ENCODE data around the gene TTF1.

TTF1 gene

GRCh38 chr9:132367613-132368313 is 38.9 kb downstream of the TTF1 start:
- DNase-seq (ENCODE audit: low read depth in 2 of 2), result no peak

- no peak for DNase-seq (ENCODE audit: low read depth in 2 of 2)
These were observed 40.2 kb downstream of the TTF1 start for GRCh38 chr9:132366481-132366880.

GRCh38 chr9:132365986-132366385 is 40.7 kb downstream of the TTF1 start:
- no peak for DNase-seq (ENCODE audit: low read depth in 2 of 2)

- DNase-seq (ENCODE audit: low read depth in 2 of 2), result no peak
These were observed 42.6 kb downstream of the TTF1 start for GRCh38 chr9:132364068-132364467.

- no peak for DNase-seq (ENCODE audit: low read depth in 2 of 2)
These were observed 48.9 kb downstream of the TTF1 start for GRCh38 chr9:132357764-132358163.

- no peak for DNase-seq (ENCODE audit: low read depth in 2 of 2)
These were observed 50.2 kb downstream of the TTF1 start for GRCh38 chr9:132356324-132356924.

GRCh38 chr9:132354637-132355355 is 51.8 kb downstream of the TTF1 start, which contains the start of gene SETX:
Gene SETX (minus strand): TSS chr9:132354986. CDS start chr9:132349428, 5,558 bp downstream.
- peak; percentile 93 to 99 for DNase-seq (ENCODE audit: low read depth in 2 of 2)

GRCh38 chr9:132351404-132352045 is 55.1 kb downstream of the TTF1 start:
- DNase-seq (ENCODE audit: low read depth in 2 of 2), result no peak

- DNase-seq (ENCODE audit: low read depth in 2 of 2), result no peak
These were observed 55.8 kb downstream of the TTF1 start for GRCh38 chr9:132350861-132351315.

GRCh38 chr9:132348676-132349075 is 58.0 kb downstream of the TTF1 start:
- DNase-seq (ENCODE audit: low read depth in 2 of 2), result no peak

- DNase-seq (ENCODE audit: low read depth in 2 of 2), result no peak
These were observed 60.5 kb downstream of the TTF1 start for GRCh38 chr9:132346177-132346576.

- no peak for DNase-seq (ENCODE audit: low read depth in 2 of 2)
These were observed 65.3 kb downstream of the TTF1 start for GRCh38 chr9:132341177-132341840.

GRCh38 chr9:132334364-132334763 is 72.3 kb downstream of the TTF1 start:
- DNase-seq (ENCODE audit: low read depth in 2 of 2), result no peak

- no peak for DNase-seq (ENCODE audit: low read depth in 2 of 2)
These were observed 73.1 kb downstream of the TTF1 start for GRCh38 chr9:132333556-132333955.

- DNase-seq (ENCODE audit: low read depth in 2 of 2), result no peak
These were observed 78.1 kb downstream of the TTF1 start for GRCh38 chr9:132328580-132328979.

- DNase-seq (ENCODE audit: low read depth in 2 of 2), result no peak
These were observed 79.1 kb downstream of the TTF1 start for GRCh38 chr9:132327537-132327936.

Data from stimulated activated CD4-positive, alpha-beta T cell treated with anti-CD3 and anti-CD28 coated beads, Interleukin-1b, Interleukin-23, amount 100 ng/mL, for 4 hours (primary cell).